Hepatic stellate cell (primary cell): Measurements from ENCODE around the gene ZNF362.

ENCODE experiments used
- DNase-seq: peaks from one replicate; pipeline ENCODE4 v3.0.0; 2011; ENCODE audit warnings: low spot score

ZNF362 gene

GRCh38 chr1:33346927-33347649, 90.8 kb downstream of the ZNF362 start:
- DNase-seq, result peak; percentile 89

GRCh38 chr1:33347650-33347992, 91.3 kb downstream of the ZNF362 start:
- DNase-seq, result no peak

GRCh38 chr1:33348194-33348593, 91.9 kb downstream of the ZNF362 start:
- no peak for DNase-seq

- DNase-seq, result no peak
Measured at GRCh38 chr1:33348676-33349080, 92.4 kb downstream of the ZNF362 start.

- no peak for DNase-seq
Measured at GRCh38 chr1:33349081-33349759, 92.9 kb downstream of the ZNF362 start.

GRCh38 chr1:33349778-33350610, 93.7 kb downstream of the ZNF362 start:
- DNase-seq, result peak; percentile 89
